ENCODE data around the gene CRTC2. TPM values are rescaled to one million over a fixed set of nuclear protein-coding genes. Genes with fewer than 3 reads are reported as not detected.
"Not testable (repeated sequence)": the region's sequence is repeated elsewhere in the genome, so short reads cannot be mapped to it uniquely, and the experiment has no call there.

Gene CRTC2
- total RNA-seq, 3 donors from 2014 or later, result 16.2 to 19.7 (median 19.0) TPM

DNA sequence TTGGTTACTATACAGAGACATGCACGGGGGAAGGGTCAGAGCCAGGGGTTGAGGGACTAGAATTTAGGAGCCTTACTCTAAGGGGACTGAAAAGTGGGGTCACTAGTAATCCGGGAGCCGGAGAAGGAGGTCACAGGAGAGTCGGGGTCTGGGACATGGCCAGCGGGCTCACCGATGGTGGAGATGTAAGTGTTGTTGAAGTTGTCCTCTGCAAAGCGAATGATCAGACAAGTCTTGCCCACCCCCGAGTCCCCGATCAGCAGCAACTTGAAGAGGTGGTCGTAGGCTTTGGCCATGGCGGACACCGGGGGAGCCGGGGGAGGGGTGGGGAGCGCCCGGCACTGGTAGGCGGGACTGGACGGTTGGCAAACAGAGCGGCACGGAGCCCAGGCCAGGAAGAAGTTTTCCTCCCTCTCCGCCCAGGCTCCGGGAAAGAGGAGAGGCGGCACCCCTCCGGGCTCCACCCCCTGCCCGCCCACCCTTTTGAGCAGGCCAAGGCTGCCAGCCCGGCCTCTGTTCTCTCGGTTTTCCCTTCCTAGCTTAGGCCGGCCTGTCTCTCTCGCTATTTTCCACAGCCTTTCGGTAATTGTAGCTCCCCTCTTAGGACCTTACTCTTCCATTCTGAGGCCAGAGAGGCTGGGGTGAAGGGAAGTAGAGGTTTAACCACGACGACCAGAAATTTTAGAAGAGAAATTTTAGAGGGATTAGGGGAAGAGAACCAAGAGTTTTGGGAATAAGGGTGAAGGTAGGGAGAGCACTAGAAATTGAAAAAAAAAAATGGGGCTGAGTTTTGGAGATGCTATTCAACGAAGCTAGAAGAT lies 27.7 kb upstream of the CRTC2 start, which contains the start of gene RAB13:
Gene RAB13, minus strand, starts transcription at position 399 of the 821 bp plus-strand sequence. Its CDS starts 103 bp downstream, at position 296.
- Histone ChIP-seq H3K4me1 (peaks cover 3 to 8% of the 10 kb centered on the region in 2 donors), H3K36me3 (no peaks in the 10 kb centered on the region), H3K27ac (peak within 1 kb of the TSS; percentile 67 to 77), H3K27me3 (no peaks in the 10 kb centered on the region), H3K4me3 (peak within 1 kb of the TSS; percentile 59 to 76 (median 66)), H3K9me3 (no peaks in the 10 kb centered on the region)
- TF ChIP-seq POLR2A (IDR thresholded peaks at IDR 0.05) (no peak), POLR2AphosphoS5 (IDR thresholded peaks at IDR 0.05) (peak in 2 of 3 donors; percentile 32 to 46)
- TF ChIP-seq, protein P1, sequence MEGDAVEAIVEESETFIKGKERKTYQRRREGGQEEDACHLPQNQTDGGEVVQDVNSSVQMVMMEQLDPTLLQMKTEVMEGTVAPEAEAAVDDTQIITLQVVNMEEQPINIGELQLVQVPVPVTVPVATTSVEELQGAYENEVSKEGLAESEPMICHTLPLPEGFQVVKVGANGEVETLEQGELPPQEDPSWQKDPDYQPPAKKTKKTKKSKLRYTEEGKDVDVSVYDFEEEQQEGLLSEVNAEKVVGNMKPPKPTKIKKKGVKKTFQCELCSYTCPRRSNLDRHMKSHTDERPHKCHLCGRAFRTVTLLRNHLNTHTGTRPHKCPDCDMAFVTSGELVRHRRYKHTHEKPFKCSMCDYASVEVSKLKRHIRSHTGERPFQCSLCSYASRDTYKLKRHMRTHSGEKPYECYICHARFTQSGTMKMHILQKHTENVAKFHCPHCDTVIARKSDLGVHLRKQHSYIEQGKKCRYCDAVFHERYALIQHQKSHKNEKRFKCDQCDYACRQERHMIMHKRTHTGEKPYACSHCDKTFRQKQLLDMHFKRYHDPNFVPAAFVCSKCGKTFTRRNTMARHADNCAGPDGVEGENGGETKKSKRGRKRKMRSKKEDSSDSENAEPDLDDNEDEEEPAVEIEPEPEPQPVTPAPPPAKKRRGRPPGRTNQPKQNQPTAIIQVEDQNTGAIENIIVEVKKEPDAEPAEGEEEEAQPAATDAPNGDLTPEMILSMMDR (IDR thresholded peaks at IDR 0.05), result no peak
- intact Hi-C loops (cut with DNase I; ENCODE audit: low total_unique reads), result no loop called here
- peak; percentile 83 to 88 for DNase-seq (ENCODE audit: low spot score in 2 of 2)

GRCh38 chr1:153985341-153985912 lies 27.0 kb upstream of the CRTC2 start:
- Histone ChIP-seq H3K27me3 (no peaks in the 10 kb centered on the region), H3K27ac (peak overlapping the region; percentile 67 to 77), H3K4me3 (peak overlapping the region; percentile 59 to 76 (median 66)), H3K36me3 (no peaks in the 10 kb centered on the region), H3K9me3 (no peaks in the 10 kb centered on the region), H3K4me1 (peaks cover 3 to 8% of the 10 kb centered on the region in 2 donors)
- TF ChIP-seq, protein P1 (IDR thresholded peaks at IDR 0.05), result no peak
- peak in 1 of 3 donors; percentile 70 for TF ChIP-seq POLR2AphosphoS5 (IDR thresholded peaks at IDR 0.05)
- no peak for DNase-seq (ENCODE audit: low spot score in 2 of 2)
- intact Hi-C loops (cut with DNase I; ENCODE audit: low total_unique reads), result no loop called here

GRCh38 chr1:153984123-153984894 lies 25.9 kb upstream of the CRTC2 start:
- DNase-seq (ENCODE audit: low spot score in 2 of 2), result no peak
- H3K36me3 ChIP-seq, result no peaks in the 10 kb centered on the region
- H3K27me3 ChIP-seq, result no peaks in the 10 kb centered on the region
- TF ChIP-seq, protein P1 (IDR thresholded peaks at IDR 0.05), result no peak
- TF ChIP-seq POLR2AphosphoS5 (IDR thresholded peaks at IDR 0.05) (no peak), POLR2A (IDR thresholded peaks at IDR 0.05) (no peak)
- peaks cover 0 to 8% of the 10 kb centered on the region in 2 donors for H3K4me1 ChIP-seq
- H3K9me3 ChIP-seq, result no peaks in the 10 kb centered on the region
- peak overlapping the region; percentile 67 to 77 for H3K27ac ChIP-seq
- H3K4me3 ChIP-seq, result peak overlapping the region in 2 of 3 donors; percentile 1 to 76
- intact Hi-C loops (cut with DNase I; ENCODE audit: low total_unique reads), result no loop called here

GRCh38 chr1:153981735-153982134 lies 23.3 kb upstream of the CRTC2 start:
- H3K9me3 ChIP-seq; H3K36me3 ChIP-seq; H3K27ac ChIP-seq; DNase-seq (ENCODE audit: low spot score in 2 of 2); H3K27me3 ChIP-seq; intact Hi-C loops (cut with DNase I; ENCODE audit: low total_unique reads); H3K4me1 ChIP-seq; H3K4me3 ChIP-seq: not testable (repeated sequence)

- DNase-seq (ENCODE audit: low spot score in 2 of 2); H3K27ac ChIP-seq; H3K4me3 ChIP-seq; H3K36me3 ChIP-seq; H3K27me3 ChIP-seq; H3K9me3 ChIP-seq; H3K4me1 ChIP-seq: not testable (repeated sequence)
- intact Hi-C loops (cut with DNase I; ENCODE audit: low total_unique reads), result loop anchor here (10.0 kb wide), 1 partner anchor 184 kb away; no protein-coding TSS in a partner anchor
Measured at GRCh38 chr1:153979091-153979490, 20.7 kb upstream of the CRTC2 start.

All from breast epithelium (tissue), 4 donors.